Lung (tissue), 12 donors: ENCODE results near the gene PPP2R3B. TPM values are rescaled to one million over a fixed set of nuclear protein-coding genes. Genes with fewer than 3 reads are reported as not detected.

Experiments used
- ATAC-seq: fragments of 200-7000 bp; cut with Tn5 transposase; one replicate; pipeline ENCODE4 v1.9.1; 2020; ENCODE audit warnings: moderate number of reproducible peaks; ENCODE audit not compliant: insufficient read depth, low FRiP score
- DNase-seq, 3 donors: peaks; one replicate each; pipeline ENCODE4 v3.0.0-alpha.2; 2013 to 2017
- H3K27ac ChIP-seq, 2 donors: one replicate each; pipeline ENCODE4 v1.5.1; 2013; ENCODE audit warnings: mild to moderate bottlenecking in 2 of 2, moderate library complexity in 2 of 2, control low read depth in 1 of 2, inconsistent platforms in 1 of 2, low read depth in 1 of 2, low read length in 1 of 2
- H3K27me3 ChIP-seq, 3 donors: one replicate each; pipeline ENCODE4 v1.5.1; 2013; ENCODE audit warnings: low read length in 2 of 3; ENCODE audit not compliant: control insufficient read depth in 3 of 3, insufficient read depth in 3 of 3
- H3K36me3 ChIP-seq, 4 donors: one replicate each; pipeline ENCODE4 v1.5.1; 2013; ENCODE audit warnings: low read length in 4 of 4, mild to moderate bottlenecking in 1 of 4, moderate library complexity in 1 of 4; ENCODE audit not compliant: control insufficient read depth in 4 of 4, insufficient read depth in 4 of 4
- H3K4me1 ChIP-seq, 5 donors: one replicate each; pipeline ENCODE4 v1.5.1; 2013; ENCODE audit warnings: low read length in 5 of 5, mild to moderate bottlenecking in 2 of 5, moderate library complexity in 1 of 5; ENCODE audit not compliant: control insufficient read depth in 5 of 5, insufficient read depth in 5 of 5
- H3K4me3 ChIP-seq: one replicate; pipeline ENCODE4 v1.5.1; 2013; ENCODE audit warnings: mild to moderate bottlenecking, control low read depth, moderate library complexity
- H3K9ac ChIP-seq, 2 donors: one replicate each; pipeline ENCODE4 v1.5.1; 2013; ENCODE audit warnings: low read length in 2 of 2, control low read depth in 1 of 2; ENCODE audit not compliant: insufficient read depth in 1 of 2
- H3K9me3 ChIP-seq, 4 donors: one replicate each; pipeline ENCODE4 v1.5.1; 2013; ENCODE audit warnings: low read length in 3 of 4, mild to moderate bottlenecking in 1 of 4, moderate library complexity in 1 of 4; ENCODE audit not compliant: control insufficient read depth in 4 of 4, insufficient read depth in 3 of 4
- CTCF ChIP-seq: IDR thresholded peaks from 2 replicates; pipeline ENCODE4 v1.5.1; 2012; ENCODE audit warnings: mild to moderate bottlenecking; ENCODE audit errors: control extremely low read depth, extremely low read depth
- WGBS, 2 donors: extraction: QIAGEN DNeasy Blood & Tissue Kit; methylation state at CpG; one replicate each; pipeline ENCODE4 v1.1.7; 2013; 5-methylcytosine and 5-hydroxymethylcytosine counted together
- polyA plus RNA-seq, 2 donors: library from polyadenylated mRNA; stranded (reverse); fragments of 200-250 nt; gene quantifications; one replicate each; pipeline ENCODE4 v1.2.1, GENCODE V29; 2013
- total RNA-seq, 2 donors: library from RNA; depleted of rRNA in 1 of 2; stranded (reverse); fragments of >200 nt in 1 of 2; gene quantifications; one replicate each; pipeline ENCODE4 v1.2.1, GENCODE V29; 2014 to 2021
- donor health status: control.
- donor health status: control.
- donor health status: Bipolar disorder and iron deficiency.
- donor health status: healthy.
- donor health status: DM: yes; HTN: yes; CAD: no.

The PPP2R3B gene
- total and polyA plus RNA-seq, 4 donors: 7.8 to 21.0 (median 15.6) TPM

GRCh38 chrX:370963-371745, 15.6 kb downstream of the PPP2R3B start:
- no peak overlapping the region for H3K9ac ChIP-seq
- peaks cover 0 to 37% (median 20%) of the 10 kb centered on the region in 3 donors for H3K27me3 ChIP-seq
- H3K27ac ChIP-seq: peak overlapping the region in 1 of 2 donors; percentile 87
- ATAC-seq (no peak), DNase-seq (no peak)
- 86 to 92% methylated on average over 48 of the region's 48 CpGs for WGBS, 2 donors
- peaks cover 0 to 4% (median 0%) of the 10 kb centered on the region in 4 donors for H3K9me3 ChIP-seq
- no peak overlapping the region for H3K4me3 ChIP-seq
- peaks cover 0 to 17% (median 5%) of the 10 kb centered on the region in 5 donors for H3K4me1 ChIP-seq
- TF ChIP-seq CTCF: no peak
- no peaks in the 10 kb centered on the region for H3K36me3 ChIP-seq

- 93 to 95% methylated on average over 43 of the region's 43 CpGs for WGBS, 2 donors
- peaks cover 0 to 34% (median 20%) of the 10 kb centered on the region in 3 donors for H3K27me3 ChIP-seq
Measured at GRCh38 chrX:370244-370962, 16.3 kb downstream of the PPP2R3B start.

GRCh38 chrX:369563-370101, 17.1 kb downstream of the PPP2R3B start:
- Histone ChIP-seq H3K9me3 (peaks cover 0 to 4% (median 0%) of the 10 kb centered on the region in 4 donors), H3K36me3 (no peaks in the 10 kb centered on the region), H3K4me3 (no peak overlapping the region), H3K4me1 (peaks cover 0 to 16% (median 4%) of the 10 kb centered on the region in 5 donors), H3K27me3 (peaks cover 0 to 26% (median 15%) of the 10 kb centered on the region in 3 donors), H3K9ac (no peak overlapping the region), H3K27ac (peak overlapping the region in 1 of 2 donors; percentile 87)
- TF ChIP-seq CTCF: no peak
- no peak for DNase-seq
- ATAC-seq: no peak
- WGBS, 2 donors: 96% methylated on average over 34 of the region's 34 CpGs

More at GRCh38 chrX:370244-370962, 16.3 kb downstream of the PPP2R3B start:
- H3K4me3 ChIP-seq: no peak overlapping the region
- DNase-seq (no peak), ATAC-seq (no peak)
- H3K4me1 ChIP-seq: peaks cover 0 to 17% (median 5%) of the 10 kb centered on the region in 5 donors
- TF ChIP-seq CTCF: no peak
- no peak overlapping the region for H3K9ac ChIP-seq
- peaks cover 0 to 4% (median 0%) of the 10 kb centered on the region in 4 donors for H3K9me3 ChIP-seq
- no peaks in the 10 kb centered on the region for H3K36me3 ChIP-seq
- peak overlapping the region in 1 of 2 donors; percentile 87 for H3K27ac ChIP-seq
